Iris pigment epithelial cell (primary cell): ENCODE data around the gene PSMD3.
A peak's percentile ranks its signal among the peaks of the same experiment; 100 is the strongest.
"Not testable (repeated sequence)": the region's sequence is repeated elsewhere in the genome, so short reads cannot be mapped to it uniquely, and the experiment has no call there.

Experiments
- DNase-seq: peaks from one replicate; pipeline ENCODE4 v3.0.0-alpha.2; 2011; ENCODE audit warnings: low read depth

The PSMD3 gene

DNA sequence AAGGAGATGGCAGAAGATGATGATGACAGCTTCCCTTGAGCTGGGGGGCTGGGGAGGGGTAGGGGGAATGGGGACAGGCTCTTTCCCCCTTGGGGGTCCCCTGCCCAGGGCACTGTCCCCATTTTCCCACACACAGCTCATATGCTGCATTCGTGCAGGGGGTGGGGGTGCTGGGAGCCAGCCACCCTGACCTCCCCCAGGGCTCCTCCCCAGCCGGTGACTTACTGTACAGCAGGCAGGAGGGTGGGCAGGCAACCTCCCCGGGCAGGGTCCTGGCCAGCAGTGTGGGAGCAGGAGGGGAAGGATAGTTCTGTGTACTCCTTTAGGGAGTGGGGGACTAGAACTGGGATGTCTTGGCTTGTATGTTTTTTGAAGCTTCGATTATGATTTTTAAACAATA, 16.9 kb downstream of the PSMD3 start:
- DNase-seq = no peak

DNA sequence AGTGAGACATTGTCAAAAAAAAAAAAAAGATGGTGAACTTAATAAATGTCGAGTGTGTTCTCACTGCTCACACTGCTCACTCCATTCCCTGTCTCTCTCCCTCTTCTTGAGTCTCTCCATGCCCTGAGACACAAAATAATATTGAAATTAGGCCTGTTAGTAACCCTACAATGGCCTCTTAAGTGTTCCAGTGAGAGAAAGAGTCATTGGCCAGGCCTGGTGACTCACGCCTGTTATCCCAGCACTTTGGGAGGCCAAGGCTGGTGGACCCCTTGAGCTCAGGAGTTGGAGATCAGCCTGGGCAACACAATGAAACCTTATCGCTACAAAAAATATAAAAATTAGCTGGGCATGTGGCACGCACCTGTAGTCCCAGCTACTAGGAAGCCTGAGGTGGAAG, 18.5 kb downstream of the PSMD3 start:
- DNase-seq = peak; percentile 37

DNA sequence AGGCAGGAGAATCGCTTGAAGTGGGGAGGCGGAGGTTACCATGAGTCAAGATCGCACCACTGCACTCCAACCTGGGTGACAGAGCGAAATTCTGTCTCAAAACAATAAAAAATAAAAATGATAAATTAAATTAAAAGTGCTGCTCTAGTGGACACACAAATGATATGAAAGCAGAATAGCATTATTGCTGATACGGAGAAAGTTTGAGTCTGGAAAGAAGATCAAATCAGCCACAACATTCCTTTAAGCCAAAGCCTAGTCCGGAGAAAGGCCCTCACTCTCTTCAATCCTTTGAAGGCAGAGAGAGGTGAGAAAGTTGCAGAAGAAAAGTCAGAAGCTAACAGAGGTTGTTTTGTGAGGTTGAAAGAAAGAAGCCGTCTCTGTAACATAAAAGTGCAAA, 19.6 kb downstream of the PSMD3 start:
- no peak for DNase-seq

DNA sequence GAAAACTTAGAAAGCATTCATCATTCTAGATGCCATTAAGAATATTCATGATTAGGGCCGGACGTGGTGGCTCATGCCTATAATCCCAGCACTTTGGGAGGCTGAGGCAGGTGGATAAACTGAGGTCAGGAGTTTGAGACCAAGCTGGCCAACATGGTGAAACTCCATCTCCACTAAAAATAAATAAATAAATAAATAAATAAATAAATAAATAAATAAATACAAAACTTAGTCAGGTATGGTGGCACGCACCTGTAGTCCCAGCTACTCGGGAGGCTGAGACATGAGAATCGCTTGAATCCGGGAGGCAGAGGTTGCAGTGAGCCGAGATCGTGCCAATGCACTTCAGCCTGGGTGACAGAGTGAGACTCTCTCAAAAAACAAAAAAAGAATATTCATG, 20.7 kb downstream of the PSMD3 start:
- not testable (repeated sequence) for DNase-seq

DNA sequence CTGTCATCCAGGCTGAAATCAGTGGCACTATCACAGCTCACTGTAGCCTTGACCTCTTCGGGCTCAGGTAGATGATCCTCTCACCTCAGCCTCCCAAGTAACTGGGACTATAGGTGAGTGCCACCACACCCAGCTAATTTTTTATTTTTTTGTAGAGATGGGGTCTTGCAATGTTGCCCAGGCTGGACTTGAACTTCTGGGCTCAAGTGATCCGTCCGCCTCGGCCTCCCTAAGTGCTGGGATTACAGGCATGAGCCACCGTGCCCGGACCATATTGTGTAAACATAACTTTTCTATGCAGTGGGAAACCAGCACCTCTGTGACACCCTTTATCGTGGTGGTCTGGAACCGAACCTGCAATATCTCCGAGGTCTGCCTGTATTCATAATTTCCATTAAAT, 23.5 kb downstream of the PSMD3 start:
- DNase-seq = no peak

DNA sequence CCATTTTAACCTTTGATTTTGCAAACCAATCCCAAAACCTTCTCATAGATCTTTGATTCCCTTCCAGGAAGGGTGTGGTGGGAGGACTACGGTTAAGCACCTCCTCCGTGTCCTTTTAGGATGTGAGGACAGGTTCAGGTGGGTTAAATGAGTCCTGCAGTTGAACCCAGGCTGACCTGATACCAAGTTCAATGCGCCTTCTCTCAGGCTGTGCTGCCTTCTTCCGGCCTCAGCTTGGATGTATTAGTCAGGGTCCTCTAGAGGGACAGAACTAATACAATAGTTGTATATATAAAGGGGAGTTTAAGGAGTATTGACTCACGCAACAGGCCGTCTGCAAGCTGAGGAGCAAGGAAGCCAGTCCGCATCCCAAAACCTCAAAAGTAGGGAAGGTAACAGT, 24.1 kb downstream of the PSMD3 start:
- no peak for DNase-seq

DNA sequence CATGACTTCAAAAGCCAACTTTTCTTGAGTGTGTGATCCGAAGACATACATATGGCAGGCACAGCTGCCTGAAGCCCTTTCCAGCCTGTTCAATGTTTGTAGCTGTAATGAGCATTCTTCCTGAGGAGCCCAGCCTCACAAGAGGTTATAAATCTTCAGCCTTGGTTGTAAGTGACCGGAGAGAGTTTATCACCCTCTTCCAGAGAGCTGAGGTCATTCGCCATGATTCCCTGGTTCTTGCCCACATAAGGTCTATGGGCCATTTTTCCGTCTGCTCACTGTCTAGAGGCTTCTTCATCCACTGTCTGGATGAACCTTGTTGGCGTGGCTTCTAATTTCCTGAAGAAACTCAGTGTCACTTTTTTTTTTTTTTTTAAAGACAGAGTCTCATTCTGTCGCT, 24.9 kb downstream of the PSMD3 start:
- no peak for DNase-seq

DNA sequence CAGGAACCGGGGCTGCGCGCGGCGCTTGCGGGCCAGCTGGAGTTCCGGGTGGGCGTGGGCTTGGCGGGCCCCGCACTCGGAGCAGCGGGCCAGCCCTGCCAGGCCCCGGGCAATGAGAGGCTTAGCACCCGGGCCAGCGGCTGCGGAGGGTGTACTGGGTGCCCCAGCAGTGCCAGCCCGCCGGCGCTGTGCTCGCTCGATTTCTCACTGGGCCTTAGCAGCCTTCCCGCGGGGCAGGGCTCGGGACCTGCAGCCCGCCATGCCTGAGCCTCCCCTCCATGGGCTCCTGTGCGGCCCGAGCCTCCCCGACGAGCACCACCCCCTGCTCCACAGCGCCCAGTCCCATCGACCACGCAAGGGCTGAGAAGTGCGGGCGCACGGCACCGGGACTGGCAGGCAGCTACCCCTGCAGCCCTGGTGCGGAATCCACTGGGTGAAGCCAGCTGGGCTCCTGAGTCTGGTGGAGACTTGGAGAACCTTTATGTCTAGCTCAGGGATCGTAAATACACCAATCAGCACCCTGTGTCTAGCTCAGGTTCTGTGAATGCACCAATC, 30.4 kb downstream of the PSMD3 start:
- DNase-seq = not testable (repeated sequence)

DNA sequence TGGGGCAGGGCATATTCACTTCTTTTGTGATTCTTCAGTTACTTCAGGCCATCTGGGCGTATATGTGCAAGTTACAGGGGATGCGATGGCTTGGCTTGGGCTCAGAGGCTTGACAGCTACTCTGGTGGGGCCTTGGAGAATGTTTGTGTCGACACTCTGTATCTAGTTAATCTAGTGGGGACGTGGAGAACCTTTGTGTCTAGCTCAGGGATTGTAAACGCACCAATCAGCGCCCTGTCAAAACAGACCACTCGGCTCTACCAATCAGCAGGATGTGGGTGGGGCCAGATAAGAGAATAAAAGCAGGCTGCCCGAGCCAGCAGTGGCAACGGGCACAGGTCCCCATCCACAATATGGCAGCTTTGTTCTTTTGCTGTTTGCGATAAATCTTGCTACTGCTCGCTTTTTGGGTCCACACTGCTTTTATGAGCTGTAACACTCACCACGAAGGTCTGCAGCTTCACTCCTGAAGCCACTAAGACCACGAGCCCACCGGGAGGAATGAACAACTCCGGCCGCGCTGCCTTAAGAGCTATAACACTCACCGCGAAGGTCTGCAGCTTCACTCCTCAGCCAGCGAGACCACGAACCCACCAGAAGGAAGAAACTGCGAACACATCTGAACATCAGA, 31.5 kb downstream of the PSMD3 start:
- DNase-seq = not testable (repeated sequence)

DNA sequence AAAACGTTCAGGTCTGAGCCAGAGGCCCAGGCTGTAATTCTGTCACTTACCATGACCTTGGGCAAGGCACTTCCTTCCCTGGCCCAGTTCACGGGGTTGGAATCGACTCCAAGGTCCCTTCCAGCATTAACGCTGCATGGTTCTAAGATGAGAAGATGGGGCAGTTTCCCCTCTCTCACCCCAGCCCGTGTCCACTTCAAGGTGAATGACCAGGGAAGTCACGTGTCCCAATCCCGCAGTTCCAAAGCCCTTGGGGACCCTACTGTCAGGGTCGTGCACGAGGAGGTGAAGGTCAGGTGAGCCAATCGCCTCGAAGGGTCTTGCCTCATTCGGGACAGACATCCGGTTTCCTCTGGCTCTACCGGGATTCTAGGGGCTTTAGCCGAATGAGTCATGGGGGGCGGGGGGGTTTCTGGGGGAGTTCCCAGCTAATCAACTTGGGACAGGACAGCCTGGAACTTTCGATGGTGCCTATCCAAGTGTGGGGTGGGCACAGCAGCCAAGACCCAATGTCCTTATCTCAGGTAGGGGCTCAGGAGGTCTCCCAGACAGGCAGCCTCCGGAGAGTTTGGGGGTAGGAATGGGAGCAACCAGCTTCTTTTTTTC, 33.9 kb downstream of the PSMD3 start:
- peak; percentile 44 for DNase-seq

DNA sequence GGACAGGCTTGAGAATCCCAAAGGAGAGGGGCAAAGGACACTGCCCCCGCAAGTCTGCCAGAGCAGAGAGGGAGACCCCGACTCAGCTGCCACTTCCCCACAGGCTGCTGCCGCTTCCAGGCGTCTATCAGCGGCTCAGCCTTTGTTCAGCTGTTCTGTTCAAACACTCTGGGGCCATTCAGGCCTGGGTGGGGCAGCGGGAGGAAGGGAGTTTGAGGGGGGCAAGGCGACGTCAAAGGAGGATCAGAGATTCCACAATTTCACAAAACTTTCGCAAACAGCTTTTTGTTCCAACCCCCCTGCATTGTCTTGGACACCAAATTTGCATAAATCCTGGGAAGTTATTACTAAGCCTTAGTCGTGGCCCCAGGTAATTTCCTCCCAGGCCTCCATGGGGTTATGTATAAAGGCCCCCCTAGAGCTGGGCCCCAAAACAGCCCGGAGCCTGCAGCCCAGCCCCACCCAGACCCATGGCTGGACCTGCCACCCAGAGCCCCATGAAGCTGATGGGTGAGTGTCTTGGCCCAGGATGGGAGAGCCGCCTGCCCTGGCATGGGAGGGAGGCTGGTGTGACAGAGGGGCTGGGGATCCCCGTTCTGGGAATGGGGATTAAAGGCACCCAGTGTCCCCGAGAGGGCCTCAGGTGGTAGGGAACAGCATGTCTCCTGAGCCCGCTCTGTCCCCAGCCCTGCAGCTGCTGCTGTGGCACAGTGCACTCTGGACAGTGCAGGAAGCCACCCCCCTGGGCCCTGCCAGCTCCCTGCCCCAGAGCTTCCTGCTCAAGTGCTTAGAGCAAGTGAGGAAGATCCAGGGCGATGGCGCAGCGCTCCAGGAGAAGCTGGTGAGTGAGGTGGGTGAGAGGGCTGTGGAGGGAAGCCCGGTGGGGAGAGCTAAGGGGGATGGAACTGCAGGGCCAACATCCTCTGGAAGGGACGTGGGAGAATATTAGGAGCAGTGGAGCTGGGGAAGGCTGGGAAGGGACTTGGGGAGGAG, 34.7 kb downstream of the PSMD3 start, which contains the start of gene CSF3:
CSF3 (plus strand) TSS at position 436 of the 993 bp plus-strand sequence; CDS start at position 471, 35 bp downstream.
- DNase-seq = no peak

DNA sequence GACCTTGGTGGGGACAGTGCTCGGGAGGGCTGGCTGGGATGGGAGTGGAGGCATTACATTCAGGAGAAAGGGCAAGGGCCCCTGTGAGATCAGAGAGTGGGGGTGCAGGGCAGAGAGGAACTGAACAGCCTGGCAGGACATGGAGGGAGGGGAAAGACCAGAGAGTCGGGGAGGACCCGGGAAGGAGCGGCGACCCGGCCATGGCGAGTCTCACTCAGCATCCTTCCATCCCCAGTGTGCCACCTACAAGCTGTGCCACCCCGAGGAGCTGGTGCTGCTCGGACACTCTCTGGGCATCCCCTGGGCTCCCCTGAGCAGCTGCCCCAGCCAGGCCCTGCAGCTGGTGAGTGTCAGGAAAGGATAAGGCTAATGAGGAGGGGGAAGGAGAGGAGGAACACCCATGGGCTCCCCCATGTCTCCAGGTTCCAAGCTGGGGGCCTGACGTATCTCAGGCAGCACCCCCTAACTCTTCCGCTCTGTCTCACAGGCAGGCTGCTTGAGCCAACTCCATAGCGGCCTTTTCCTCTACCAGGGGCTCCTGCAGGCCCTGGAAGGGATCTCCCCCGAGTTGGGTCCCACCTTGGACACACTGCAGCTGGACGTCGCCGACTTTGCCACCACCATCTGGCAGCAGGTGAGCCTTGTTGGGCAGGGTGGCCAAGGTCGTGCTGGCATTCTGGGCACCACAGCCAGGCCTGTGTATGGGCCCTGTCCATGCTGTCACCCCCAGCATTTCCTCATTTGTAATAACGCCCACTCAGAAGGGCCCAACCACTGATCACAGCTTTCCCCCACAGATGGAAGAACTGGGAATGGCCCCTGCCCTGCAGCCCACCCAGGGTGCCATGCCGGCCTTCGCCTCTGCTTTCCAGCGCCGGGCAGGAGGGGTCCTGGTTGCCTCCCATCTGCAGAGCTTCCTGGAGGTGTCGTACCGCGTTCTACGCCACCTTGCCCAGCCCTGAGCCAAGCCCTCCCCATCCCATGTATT, 35.7 kb downstream of the PSMD3 start:
- DNase-seq = no peak

DNA sequence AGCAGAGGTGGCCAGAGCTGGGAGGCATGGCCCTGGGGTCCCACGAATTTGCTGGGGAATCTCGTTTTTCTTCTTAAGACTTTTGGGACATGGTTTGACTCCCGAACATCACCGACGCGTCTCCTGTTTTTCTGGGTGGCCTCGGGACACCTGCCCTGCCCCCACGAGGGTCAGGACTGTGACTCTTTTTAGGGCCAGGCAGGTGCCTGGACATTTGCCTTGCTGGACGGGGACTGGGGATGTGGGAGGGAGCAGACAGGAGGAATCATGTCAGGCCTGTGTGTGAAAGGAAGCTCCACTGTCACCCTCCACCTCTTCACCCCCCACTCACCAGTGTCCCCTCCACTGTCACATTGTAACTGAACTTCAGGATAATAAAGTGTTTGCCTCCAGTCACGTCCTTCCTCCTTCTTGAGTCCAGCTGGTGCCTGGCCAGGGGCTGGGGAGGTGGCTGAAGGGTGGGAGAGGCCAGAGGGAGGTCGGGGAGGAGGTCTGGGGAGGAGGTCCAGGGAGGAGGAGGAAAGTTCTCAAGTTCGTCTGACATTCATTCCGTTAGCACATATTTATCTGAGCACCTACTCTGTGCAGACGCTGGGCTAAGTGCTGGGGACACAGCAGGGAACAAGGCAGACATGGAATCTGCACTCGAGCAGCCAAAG, 36.9 kb downstream of the PSMD3 start:
- DNase-seq = no peak

DNA sequence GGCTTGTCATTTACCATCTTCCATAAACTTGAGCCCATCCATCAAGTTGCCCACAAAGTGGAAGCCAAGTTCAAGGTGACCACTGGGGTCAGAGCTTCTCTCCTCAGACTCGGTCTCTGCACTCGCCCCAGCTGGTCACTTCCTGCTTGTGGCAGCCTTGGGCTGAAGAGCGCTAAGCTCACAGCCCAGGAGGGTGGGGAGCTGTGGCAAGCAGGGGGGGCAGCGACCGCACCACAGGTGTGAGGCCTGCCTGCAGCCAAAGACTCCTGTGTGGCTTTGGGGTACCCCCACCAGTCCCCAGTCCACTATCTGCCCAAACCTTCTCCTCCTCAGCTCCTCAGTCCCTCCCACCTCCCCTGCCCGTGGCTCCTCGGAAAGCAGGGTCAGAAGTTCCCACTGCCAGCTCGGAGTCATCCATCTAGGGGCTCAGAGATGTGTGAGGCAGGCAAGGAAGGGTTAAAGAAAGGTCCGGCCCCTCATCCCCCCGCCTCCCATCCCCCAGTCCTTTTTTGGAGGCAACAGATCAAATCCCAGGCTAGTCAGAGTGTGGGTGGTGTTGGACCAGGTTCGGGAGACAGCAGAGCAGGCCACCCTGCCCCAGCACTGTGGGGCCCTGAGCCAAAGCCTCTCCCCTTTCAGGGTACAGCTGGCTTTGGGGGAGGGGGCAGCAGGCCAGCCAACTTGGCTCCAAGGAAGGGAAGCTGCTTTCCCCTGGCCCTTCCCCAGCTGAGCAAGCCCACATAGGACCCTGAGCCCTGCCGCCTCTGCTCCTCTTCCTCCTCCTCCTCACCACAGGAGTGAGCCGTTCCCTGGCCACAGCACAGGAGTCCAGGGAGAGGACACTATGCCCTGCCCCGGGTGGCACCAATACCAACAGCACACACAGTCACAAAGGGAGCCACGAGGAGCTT, 37.9 kb downstream of the PSMD3 start:
- DNase-seq = no peak

DNA sequence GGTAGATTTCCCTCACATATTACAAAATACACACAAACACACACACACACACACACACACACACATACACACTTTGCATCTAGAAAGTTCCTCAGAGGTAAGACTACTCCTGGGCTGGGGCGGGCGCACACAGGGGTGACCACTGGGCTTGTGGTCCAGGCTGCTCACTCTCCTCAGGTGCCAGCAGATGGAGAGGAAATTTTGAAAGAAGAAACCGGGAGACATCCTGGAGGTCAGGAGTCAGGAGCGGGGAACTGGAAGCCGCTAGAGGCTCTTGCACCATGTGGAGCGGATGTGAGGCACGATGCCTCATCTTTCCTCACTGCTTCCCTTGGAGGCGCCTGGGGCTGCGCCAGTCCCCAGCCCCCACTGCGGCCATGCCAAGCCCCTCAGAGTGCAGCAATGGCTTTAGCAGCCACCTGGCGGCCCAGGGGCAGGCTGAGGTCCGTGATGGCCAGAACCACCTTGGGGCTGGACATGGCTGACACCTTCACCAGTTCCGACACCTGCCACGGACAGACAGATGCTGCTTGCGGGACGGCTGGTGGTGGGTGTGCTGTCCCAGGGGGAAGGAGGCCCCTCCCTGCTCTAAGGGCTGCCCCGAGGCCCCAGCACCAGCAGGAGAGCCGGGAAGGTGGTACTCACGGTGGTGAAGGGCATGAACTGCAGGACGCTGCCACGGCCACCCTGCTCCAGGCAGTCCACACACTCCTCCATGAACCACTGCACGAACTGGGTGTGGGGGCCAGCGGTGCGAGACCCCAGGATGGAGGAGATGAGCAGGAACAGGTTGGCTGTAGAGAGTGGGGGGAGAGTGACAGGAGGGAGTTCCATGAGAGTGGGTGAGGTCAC, 38.8 kb downstream of the PSMD3 start:
- DNase-seq = peak; percentile 86

DNA sequence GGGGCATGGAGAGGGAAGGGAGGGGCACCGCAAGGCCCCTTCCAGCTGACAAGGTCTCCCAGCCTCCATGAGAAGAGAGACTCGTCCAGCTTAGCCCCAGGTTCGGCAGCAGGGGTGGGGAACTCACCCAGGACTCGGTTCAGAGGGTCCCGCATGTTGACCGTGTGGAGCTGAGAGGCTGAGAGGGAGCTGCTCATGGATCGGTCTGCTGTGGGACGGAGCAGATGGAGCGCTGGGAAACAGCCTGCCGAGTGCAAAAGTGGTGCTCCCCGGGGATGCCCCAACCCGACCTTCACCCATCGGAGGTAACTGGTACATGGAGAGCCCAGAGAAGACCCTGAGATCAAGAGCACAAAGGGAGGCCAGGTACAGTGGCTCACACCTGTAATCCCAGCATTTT, 39.5 kb downstream of the PSMD3 start:
- DNase-seq = no peak

DNA sequence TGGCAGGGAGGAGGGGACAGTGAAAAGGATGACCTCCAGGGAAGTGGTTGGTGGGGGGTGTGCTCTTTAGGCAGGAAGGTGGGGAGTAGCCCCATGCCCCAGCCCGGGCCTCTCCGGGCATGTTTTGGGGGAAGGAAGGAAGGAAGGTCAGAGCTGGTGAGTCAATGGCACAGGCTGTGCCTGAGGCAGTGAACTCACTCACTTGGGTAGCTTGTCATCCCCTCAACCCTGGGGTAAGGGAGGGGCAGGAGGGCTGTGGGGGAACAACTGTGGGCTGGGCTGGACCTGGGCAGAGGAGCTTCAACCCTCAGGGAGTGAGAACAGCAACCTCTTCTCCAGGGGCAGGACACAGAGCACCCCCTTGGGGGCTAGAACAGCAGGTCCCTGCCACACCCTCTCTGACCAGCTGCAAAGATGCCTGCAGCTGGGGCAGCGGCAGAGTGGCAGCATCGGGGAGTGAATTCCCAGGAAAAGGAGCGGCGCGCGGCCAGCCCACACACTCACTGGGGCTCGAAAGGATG, 40.9 kb downstream of the PSMD3 start:
- DNase-seq = peak; percentile 53

DNA sequence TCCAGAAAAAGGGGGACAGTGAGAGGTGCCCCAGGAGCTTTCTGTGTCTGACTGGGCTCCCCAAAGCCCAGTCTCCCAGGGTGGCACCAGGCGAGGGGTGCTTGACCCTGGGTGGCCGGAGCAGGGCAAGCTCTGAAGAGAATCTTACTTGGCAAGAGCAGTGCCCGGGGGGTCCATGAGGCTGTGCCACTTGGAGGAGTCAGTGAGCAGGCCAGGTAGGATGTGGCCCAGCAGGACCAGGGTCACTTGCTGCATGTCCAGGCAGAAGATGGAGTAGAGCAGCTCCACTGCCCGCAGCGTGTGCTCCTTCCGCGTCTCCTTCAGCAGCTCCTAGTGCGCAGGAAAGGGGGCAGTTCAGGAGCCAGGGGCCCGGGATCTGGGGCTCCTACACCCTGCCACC, 41.9 kb downstream of the PSMD3 start:
- DNase-seq = no peak
